Activated naive CD8-positive, alpha-beta T cell treated with anti-CD3 and anti-CD28 coated beads, Interleukin-2, amount 10 ng/mL, durations not matched to agents 7 days and 5 days (primary cell): ENCODE measurements around the gene LYRM4. TPM values are rescaled to one million over a fixed set of nuclear protein-coding genes. Genes with fewer than 3 reads are reported as not detected.
A peak's percentile ranks its signal among the peaks of the same experiment; 100 is the strongest.

ENCODE experiments used
- ATAC-seq: fragments of 150-1000 bp; cut with Tn5 transposase; one replicate; pipeline ENCODE4 v1.10.0; 2021; ENCODE audit warnings: low read depth, moderate library complexity
- POLR2A ChIA-PET: fragments of 350-600 bp; sonication (Branson Sonifier 250); formaldehyde crosslinking; loops from one replicate; lab custom pipeline; 2021; ENCODE audit warnings: antibody characterized with exemption; lab: Charles Lee
- DNase-seq: peaks from one replicate; pipeline ENCODE4 v3.0.0; 2021
- H3K27ac Mint-ChIP-seq: one replicate; pipeline ENCODE4 v1.8.0; 2022; ENCODE audit warnings: mild to moderate bottlenecking, mixed read lengths
- H3K27me3 Mint-ChIP-seq: one replicate; pipeline ENCODE4 v1.8.0; 2022; ENCODE audit warnings: mild to moderate bottlenecking, moderate library complexity, mixed read lengths
- H3K36me3 Mint-ChIP-seq: one replicate; pipeline ENCODE4 v1.8.0; 2021; ENCODE audit warnings: mild to moderate bottlenecking, mixed read lengths
- H3K4me1 Mint-ChIP-seq: one replicate; pipeline ENCODE4 v1.8.0; 2021; ENCODE audit warnings: mixed read lengths
- H3K4me3 Mint-ChIP-seq: one replicate; pipeline ENCODE4 v1.8.0; 2022; ENCODE audit warnings: mild to moderate bottlenecking, moderate library complexity, mixed read lengths
- H3K9me3 Mint-ChIP-seq: one replicate; pipeline ENCODE4 v1.8.0; 2021; ENCODE audit warnings: mixed read lengths
- total RNA-seq, 2 experiments: library from RNA; stranded (reverse); gene quantifications; one replicate each; pipeline ENCODE4 v1.2.3, GENCODE V29; 2021

LYRM4 gene
- total RNA-seq, 2 experiments from 2014 or later: 26.5 to 27.1 TPM

- no peak overlapping the region for H3K27ac Mint-ChIP-seq
- no peaks in the 10 kb centered on the region for H3K4me1 Mint-ChIP-seq
- no peak for ATAC-seq
- H3K27me3 Mint-ChIP-seq: no peaks in the 10 kb centered on the region
- DNase-seq: no peak
- H3K36me3 Mint-ChIP-seq: no peaks in the 10 kb centered on the region
- no peak overlapping the region for H3K4me3 Mint-ChIP-seq
- no peaks in the 10 kb centered on the region for H3K9me3 Mint-ChIP-seq
- POLR2A ChIA-PET: no interaction called here
Measured at GRCh38 chr6:5149159-5149704, 111.5 kb downstream of the LYRM4 start.

GRCh38 chr6:5146398-5146797, 114.4 kb downstream of the LYRM4 start:
- no peak overlapping the region for H3K4me3 Mint-ChIP-seq
- POLR2A ChIA-PET: interaction anchor here (0.9 kb wide), 1 partner anchor 114 kb away, joined by 3 read pairs; the partner anchor contains the start of gene LYRM4
- no peaks in the 10 kb centered on the region for H3K9me3 Mint-ChIP-seq
- H3K4me1 Mint-ChIP-seq: peaks cover 2% of the 10 kb centered on the region
- ATAC-seq: no peak
- no peaks in the 10 kb centered on the region for H3K36me3 Mint-ChIP-seq
- no peak overlapping the region for H3K27ac Mint-ChIP-seq
- no peak for DNase-seq
- no peaks in the 10 kb centered on the region for H3K27me3 Mint-ChIP-seq

GRCh38 chr6:5143634-5144311, 117.0 kb downstream of the LYRM4 start:
- peak; percentile 70 for ATAC-seq
- DNase-seq: peak; percentile 86
- Mint-ChIP-seq H3K4me1 (peaks cover 5% of the 10 kb centered on the region), H3K9me3 (no peaks in the 10 kb centered on the region), H3K4me3 (no peak overlapping the region), H3K27ac (peak overlapping the region; percentile 42), H3K36me3 (no peaks in the 10 kb centered on the region), H3K27me3 (no peaks in the 10 kb centered on the region)
- POLR2A ChIA-PET: interaction anchor here (1.0 to 1.6 kb wide), 3 partner anchors 30 to 131 kb away, joined by 3 to 5 read pairs (median 3); no protein-coding TSS in a partner anchor

- H3K27ac Mint-ChIP-seq: no peak overlapping the region
- H3K27me3 Mint-ChIP-seq: no peaks in the 10 kb centered on the region
- no peaks in the 10 kb centered on the region for H3K9me3 Mint-ChIP-seq
- POLR2A ChIA-PET: interaction anchor here (1.0 to 1.6 kb wide), 3 partner anchors 31 to 132 kb away, joined by 3 to 5 read pairs (median 3); no protein-coding TSS in a partner anchor
- ATAC-seq (no peak), DNase-seq (no peak)
- H3K4me3 Mint-ChIP-seq: no peak overlapping the region
- H3K36me3 Mint-ChIP-seq: no peaks in the 10 kb centered on the region
- H3K4me1 Mint-ChIP-seq: peaks cover 5% of the 10 kb centered on the region
Measured at GRCh38 chr6:5142915-5143314, 117.8 kb downstream of the LYRM4 start.

GRCh38 chr6:5142131-5142530, 118.6 kb downstream of the LYRM4 start:
- H3K27ac Mint-ChIP-seq: no peak overlapping the region
- peaks cover 5% of the 10 kb centered on the region for H3K4me1 Mint-ChIP-seq
- H3K36me3 Mint-ChIP-seq: no peaks in the 10 kb centered on the region
- H3K27me3 Mint-ChIP-seq: no peaks in the 10 kb centered on the region
- no peak for DNase-seq
- ATAC-seq: no peak
- no peaks in the 10 kb centered on the region for H3K9me3 Mint-ChIP-seq
- H3K4me3 Mint-ChIP-seq: no peak overlapping the region
- POLR2A ChIA-PET: no interaction called here

GRCh38 chr6:5141046-5141445, 119.7 kb downstream of the LYRM4 start:
- Mint-ChIP-seq H3K4me3 (no peak overlapping the region), H3K9me3 (no peaks in the 10 kb centered on the region), H3K27ac (no peak overlapping the region), H3K27me3 (no peaks in the 10 kb centered on the region), H3K36me3 (no peaks in the 10 kb centered on the region), H3K4me1 (peaks cover 11% of the 10 kb centered on the region)
- DNase-seq (no peak), ATAC-seq (no peak)
- POLR2A ChIA-PET: no interaction called here

GRCh38 chr6:5139828-5140771, 120.7 kb downstream of the LYRM4 start:
- DNase-seq (no peak), ATAC-seq (no peak)
- H3K4me1 Mint-ChIP-seq: peaks cover 14% of the 10 kb centered on the region
- POLR2A ChIA-PET: interaction anchor here (0.7 kb wide), 1 partner anchor 224 kb away, joined by 3 read pairs; no protein-coding TSS in a partner anchor
- no peak overlapping the region for H3K4me3 Mint-ChIP-seq
- no peaks in the 10 kb centered on the region for H3K9me3 Mint-ChIP-seq
- H3K27ac Mint-ChIP-seq: no peak overlapping the region
- no peaks in the 10 kb centered on the region for H3K36me3 Mint-ChIP-seq
- no peaks in the 10 kb centered on the region for H3K27me3 Mint-ChIP-seq

- POLR2A ChIA-PET: interaction anchor here (0.7 kb wide), 1 partner anchor 225 kb away, joined by 3 read pairs; no protein-coding TSS in a partner anchor
- no peaks in the 10 kb centered on the region for H3K9me3 Mint-ChIP-seq
- H3K4me1 Mint-ChIP-seq: peaks cover 14% of the 10 kb centered on the region
- no peaks in the 10 kb centered on the region for H3K36me3 Mint-ChIP-seq
- H3K4me3 Mint-ChIP-seq: no peak overlapping the region
- no peak overlapping the region for H3K27ac Mint-ChIP-seq
- DNase-seq (no peak), ATAC-seq (no peak)
- no peaks in the 10 kb centered on the region for H3K27me3 Mint-ChIP-seq
Measured at GRCh38 chr6:5138995-5139827, 121.5 kb downstream of the LYRM4 start.

- ATAC-seq (no peak), DNase-seq (no peak)
- Mint-ChIP-seq H3K9me3 (no peaks in the 10 kb centered on the region), H3K27ac (no peak overlapping the region), H3K36me3 (no peaks in the 10 kb centered on the region), H3K4me3 (no peak overlapping the region), H3K27me3 (no peaks in the 10 kb centered on the region), H3K4me1 (peaks cover 12% of the 10 kb centered on the region)
- POLR2A ChIA-PET: no interaction called here
Measured at GRCh38 chr6:5136851-5137250, 123.9 kb downstream of the LYRM4 start.

- POLR2A ChIA-PET: no interaction called here
- peak; percentile 50 for ATAC-seq
- no peak overlapping the region for H3K4me3 Mint-ChIP-seq
Measured at GRCh38 chr6:5135788-5136376, 124.9 kb downstream of the LYRM4 start.

GRCh38 chr6:5133943-5134342, 126.8 kb downstream of the LYRM4 start:
- H3K27me3 Mint-ChIP-seq: no peaks in the 10 kb centered on the region
- POLR2A ChIA-PET: no interaction called here
- H3K4me3 Mint-ChIP-seq: no peak overlapping the region
- DNase-seq (no peak), ATAC-seq (no peak)
- H3K36me3 Mint-ChIP-seq: no peaks in the 10 kb centered on the region
- no peak overlapping the region for H3K27ac Mint-ChIP-seq
- peaks cover 8% of the 10 kb centered on the region for H3K4me1 Mint-ChIP-seq
- H3K9me3 Mint-ChIP-seq: no peaks in the 10 kb centered on the region

More at GRCh38 chr6:5135788-5136376, 124.9 kb downstream of the LYRM4 start:
- no peaks in the 10 kb centered on the region for H3K27me3 Mint-ChIP-seq
- DNase-seq: no peak
- no peak overlapping the region for H3K27ac Mint-ChIP-seq
- peaks cover 11% of the 10 kb centered on the region for H3K4me1 Mint-ChIP-seq
- H3K36me3 Mint-ChIP-seq: no peaks in the 10 kb centered on the region
- H3K9me3 Mint-ChIP-seq: no peaks in the 10 kb centered on the region

- ATAC-seq (no peak), DNase-seq (no peak)
- no peaks in the 10 kb centered on the region for H3K27me3 Mint-ChIP-seq
- no peak overlapping the region for H3K4me3 Mint-ChIP-seq
- no peaks in the 10 kb centered on the region for H3K36me3 Mint-ChIP-seq
- H3K4me1 Mint-ChIP-seq: peaks cover 10% of the 10 kb centered on the region
- POLR2A ChIA-PET: no interaction called here
- no peak overlapping the region for H3K27ac Mint-ChIP-seq
- no peaks in the 10 kb centered on the region for H3K9me3 Mint-ChIP-seq
Measured at GRCh38 chr6:5132731-5133130, 128.0 kb downstream of the LYRM4 start.
